DOHH2 (cell line): ENCODE measurements around the gene VPS33A.

Source experiments
- EZH2phosphoT487 ChIP-seq: fragments of 200-600 bp; sonication (generic); IDR thresholded peaks from 2 replicates; pipeline ENCODE4 v1.6.1; 2017; ENCODE audit warnings: borderline replicate concordance, mild to moderate bottlenecking, antibody characterized with exemption, low read length, moderate library complexity, mixed read lengths
- TF ChIP-seq, protein P1 (sequence below): fragments of 200-600 bp; sonication (generic); IDR thresholded peaks from one replicate; pipeline ENCODE4 v1.5.1; 2014; ENCODE audit warnings: antibody characterized with exemption, mild to moderate bottlenecking, low read depth, low read length; ENCODE audit not compliant: poor library complexity, severe bottlenecking

DNA sequence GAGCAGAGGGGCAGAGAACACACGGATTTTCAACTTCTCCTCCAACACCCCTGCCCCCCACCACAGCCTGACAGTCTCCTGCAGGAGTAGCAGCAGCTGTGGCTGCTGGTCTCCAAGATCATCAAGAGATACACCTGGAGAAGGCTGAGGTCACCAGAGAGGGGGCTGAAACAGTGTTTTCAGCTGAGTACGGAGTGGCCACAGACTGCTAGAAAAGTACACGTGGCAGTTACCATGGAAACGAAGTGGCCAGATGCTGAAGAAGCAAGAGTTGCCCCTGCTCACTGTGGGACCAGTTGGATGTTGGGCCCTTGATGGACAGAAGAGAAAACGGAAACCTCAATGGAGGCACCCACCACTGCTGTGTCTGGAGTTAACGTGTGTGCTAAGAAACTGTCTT lies 35.5 kb downstream of the VPS33A start:
- TF ChIP-seq EZH2phosphoT487 = no peak
- TF ChIP-seq, protein P1, sequence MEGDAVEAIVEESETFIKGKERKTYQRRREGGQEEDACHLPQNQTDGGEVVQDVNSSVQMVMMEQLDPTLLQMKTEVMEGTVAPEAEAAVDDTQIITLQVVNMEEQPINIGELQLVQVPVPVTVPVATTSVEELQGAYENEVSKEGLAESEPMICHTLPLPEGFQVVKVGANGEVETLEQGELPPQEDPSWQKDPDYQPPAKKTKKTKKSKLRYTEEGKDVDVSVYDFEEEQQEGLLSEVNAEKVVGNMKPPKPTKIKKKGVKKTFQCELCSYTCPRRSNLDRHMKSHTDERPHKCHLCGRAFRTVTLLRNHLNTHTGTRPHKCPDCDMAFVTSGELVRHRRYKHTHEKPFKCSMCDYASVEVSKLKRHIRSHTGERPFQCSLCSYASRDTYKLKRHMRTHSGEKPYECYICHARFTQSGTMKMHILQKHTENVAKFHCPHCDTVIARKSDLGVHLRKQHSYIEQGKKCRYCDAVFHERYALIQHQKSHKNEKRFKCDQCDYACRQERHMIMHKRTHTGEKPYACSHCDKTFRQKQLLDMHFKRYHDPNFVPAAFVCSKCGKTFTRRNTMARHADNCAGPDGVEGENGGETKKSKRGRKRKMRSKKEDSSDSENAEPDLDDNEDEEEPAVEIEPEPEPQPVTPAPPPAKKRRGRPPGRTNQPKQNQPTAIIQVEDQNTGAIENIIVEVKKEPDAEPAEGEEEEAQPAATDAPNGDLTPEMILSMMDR = no peak
